GM23248 (cell line): ENCODE measurements around the gene CETP. TPM values are rescaled to one million over a fixed set of nuclear protein-coding genes. Genes with fewer than 3 reads are reported as not detected.
A peak's percentile ranks its signal among the peaks of the same experiment; 100 is the strongest.

Source experiments
- DNase-seq: peaks from one replicate; pipeline ENCODE4 v3.0.0-alpha.2; 2015
- H2AFZ ChIP-seq: fragments of 200-600 bp; sonication (generic); 2 replicates; pipeline ENCODE4 v1.6.1; 2016; ENCODE audit warnings: antibody characterized with exemption
- H3F3A ChIP-seq: fragments of 200-600 bp; sonication (generic); 2 replicates; pipeline ENCODE4 v1.6.1; 2016; ENCODE audit warnings: mild to moderate bottlenecking, antibody characterized with exemption, mixed run types; ENCODE audit not compliant: insufficient read depth
- H3K27ac ChIP-seq: fragments of 200-600 bp; sonication (generic); 2 replicates; pipeline ENCODE4 v1.5.1; 2016; ENCODE audit warnings: mild to moderate bottlenecking
- H3K27me3 ChIP-seq: fragments of 200-600 bp; sonication (generic); replicated peaks from 2 replicates; pipeline ENCODE4 v1.6.1; 2016; ENCODE audit warnings: mild to moderate bottlenecking; ENCODE audit not compliant: insufficient read depth
- H3K36me3 ChIP-seq: fragments of 200-600 bp; sonication (generic); 2 replicates; pipeline ENCODE4 v1.6.1; 2016; ENCODE audit warnings: low read depth, mild to moderate bottlenecking
- H3K4me1 ChIP-seq: fragments of 200-600 bp; sonication (generic); 2 replicates; pipeline ENCODE4 v1.6.1; 2016; ENCODE audit warnings: mild to moderate bottlenecking; ENCODE audit not compliant: insufficient read depth
- H3K4me2 ChIP-seq: fragments of 200-600 bp; sonication (generic); one replicate; pipeline ENCODE4 v1.6.1; 2016; ENCODE audit warnings: mild to moderate bottlenecking; ENCODE audit not compliant: unreplicated experiment
- H3K4me3 ChIP-seq: fragments of 200-600 bp; sonication (generic); 2 replicates; pipeline ENCODE4 v1.5.1; 2016; ENCODE audit warnings: mild to moderate bottlenecking
- H3K79me2 ChIP-seq: fragments of 200-600 bp; sonication (generic); 2 replicates; pipeline ENCODE4 v1.6.1; 2016; ENCODE audit warnings: mild to moderate bottlenecking; ENCODE audit not compliant: insufficient read depth
- H3K9ac ChIP-seq: fragments of 200-600 bp; sonication (generic); 2 replicates; pipeline ENCODE4 v1.6.1; 2016; ENCODE audit warnings: mild to moderate bottlenecking
- H3K9me2 ChIP-seq: fragments of 200-600 bp; sonication (generic); 2 replicates; pipeline ENCODE4 v1.6.1; 2016; ENCODE audit warnings: mixed run types, mild to moderate bottlenecking, moderate library complexity; ENCODE audit not compliant: insufficient read depth
- H3K9me3 ChIP-seq: fragments of 200-600 bp; sonication (generic); one replicate; pipeline ENCODE4 v1.6.1; 2017; ENCODE audit warnings: low read depth
- H4K20me1 ChIP-seq: fragments of 200-600 bp; sonication (generic); 2 replicates; pipeline ENCODE4 v1.6.0; 2016; ENCODE audit not compliant: insufficient read depth
- EZH2 ChIP-seq: fragments of 200-600 bp; sonication (generic); IDR thresholded peaks from 2 replicates; pipeline ENCODE4 v1.6.1; 2018; ENCODE audit warnings: antibody characterized with exemption, mild to moderate bottlenecking; ENCODE audit not compliant: insufficient read depth, poor library complexity, severe bottlenecking
- EZH2phosphoT487 ChIP-seq: fragments of 200-600 bp; sonication (generic); IDR thresholded peaks from 2 replicates; pipeline ENCODE4 v1.6.1; 2018; ENCODE audit warnings: antibody characterized with exemption, moderate library complexity, mild to moderate bottlenecking, low read depth; ENCODE audit not compliant: insufficient read depth
- WGBS, 2 experiments: methylation state at CpG; one replicate each; pipeline ENCODE4 v1.1.6; 2015 to 2017; ENCODE audit warnings: low lambda C conversion rate in 2 of 2, low coverage in 1 of 2; ENCODE audit errors: missing lambda C conversion rate in 2 of 2; 5-methylcytosine and 5-hydroxymethylcytosine counted together
- in situ Hi-C: fragments of 300-500 bp; cut with MboI; formaldehyde crosslinking; loops from 2 replicates; pipeline ENCODE4 v1.15.0; 2020
- polyA plus RNA-seq: library from polyadenylated mRNA; unstranded; fragments of >200 nt; fragmentation: Nextera tagmentation; extraction: Ambion mirVana; gene quantifications from 2 replicates; pipeline ENCODE4 v1.2.1, GENCODE V29; 2016
- total RNA-seq: library from RNA; depleted of rRNA; stranded (reverse); fragments of >200 nt; shearing (Covaris generic); gene quantifications from 2 replicates; pipeline ENCODE4 v1.2.3, GENCODE V29; 2014

The CETP gene
- total and polyA plus RNA-seq, 2 experiments from 2014 or later, result not detected

DNA sequence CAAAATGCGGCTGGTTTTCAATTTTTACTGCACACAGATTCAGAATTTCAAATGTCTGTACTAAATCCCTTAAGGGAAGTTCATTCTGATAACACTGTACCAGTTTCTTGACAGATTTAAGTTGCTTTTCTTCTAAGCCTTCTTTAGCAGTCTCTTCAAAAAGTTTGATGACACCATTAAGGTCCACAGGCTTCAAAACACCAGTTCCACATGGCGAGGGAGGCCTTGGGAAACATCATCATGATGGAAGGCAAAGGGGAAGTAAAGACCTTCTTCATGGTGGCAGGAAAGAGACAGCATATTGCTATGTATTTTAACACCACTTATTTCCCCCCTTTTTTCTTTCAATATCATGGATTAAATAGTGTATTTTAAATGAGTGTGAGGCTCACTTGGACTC lies 52.2 kb downstream of the CETP start:
- Histone ChIP-seq H3K27ac (peak overlapping the region; percentile 74), H3K27me3 (no peaks in the 10 kb centered on the region), H3F3A (peaks cover 35% of the 10 kb centered on the region), H3K9me2 (no peaks in the 10 kb centered on the region), H3K79me2 (peaks cover 70% of the 10 kb centered on the region), H3K4me3 (no peak overlapping the region), H3K9ac (peak overlapping the region; percentile 40; the same call in 1 of the 2 replicates), H3K36me3 (0 out of 2 replicates have a peak, but pooled peaks cover 12% of the 10 kb centered on the region), H2AFZ (no peak overlapping the region), H3K4me2 (peak overlapping the region; percentile 55), H3K9me3 (no peaks in the 10 kb centered on the region), H3K4me1 (peaks cover 31% of the 10 kb centered on the region), H4K20me1 (no peaks in the 10 kb centered on the region)
- WGBS, 2 experiments, result 97% methylated on average over 2 of the region's 2 CpGs
- DNase-seq, result no peak
- TF ChIP-seq EZH2, result no peak
- no peak for TF ChIP-seq EZH2phosphoT487
- in situ Hi-C loops, result loop anchor here (10.0 kb wide), 1 partner anchor 59 kb away; no protein-coding TSS in a partner anchor

DNA sequence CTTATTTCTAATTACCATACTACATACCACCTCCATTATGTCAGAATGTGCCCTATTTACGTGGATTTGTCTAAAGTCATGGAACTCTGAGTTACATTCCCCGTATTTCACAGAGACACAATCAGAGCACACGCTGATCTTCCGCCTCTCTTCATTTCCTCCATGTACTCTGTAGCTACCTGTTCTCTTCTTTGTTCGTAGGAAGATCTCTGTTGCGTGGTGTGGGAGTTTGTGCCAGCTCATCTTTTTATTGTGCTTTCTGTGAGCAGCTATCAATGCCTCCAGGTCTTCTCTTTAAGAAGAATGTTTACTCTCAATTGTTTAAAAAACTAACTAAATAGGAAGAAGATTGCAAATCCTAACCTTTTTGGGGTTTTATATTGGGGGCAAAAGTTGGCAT lies 54.6 kb downstream of the CETP start:
- Histone ChIP-seq H3K79me2 (peaks cover 46% of the 10 kb centered on the region), H3K4me1 (peaks cover 31% of the 10 kb centered on the region), H2AFZ (no peak overlapping the region), H4K20me1 (no peaks in the 10 kb centered on the region), H3F3A (peaks cover 35% of the 10 kb centered on the region), H3K36me3 (peaks cover 18% of the 10 kb centered on the region; the same call in 1 of the 2 replicates), H3K9ac (no peak overlapping the region), H3K9me2 (no peaks in the 10 kb centered on the region), H3K4me3 (no peak overlapping the region), H3K27me3 (no peaks in the 10 kb centered on the region), H3K27ac (no peak overlapping the region), H3K9me3 (no peaks in the 10 kb centered on the region), H3K4me2 (no peak overlapping the region)
- no peak for TF ChIP-seq EZH2
- in situ Hi-C loops, result loop anchor here (10.0 kb wide), 1 partner anchor 62 kb away; no protein-coding TSS in a partner anchor
- WGBS, 2 experiments, result 99% methylated on average over 6 of the region's 6 CpGs
- no peak for DNase-seq

DNA sequence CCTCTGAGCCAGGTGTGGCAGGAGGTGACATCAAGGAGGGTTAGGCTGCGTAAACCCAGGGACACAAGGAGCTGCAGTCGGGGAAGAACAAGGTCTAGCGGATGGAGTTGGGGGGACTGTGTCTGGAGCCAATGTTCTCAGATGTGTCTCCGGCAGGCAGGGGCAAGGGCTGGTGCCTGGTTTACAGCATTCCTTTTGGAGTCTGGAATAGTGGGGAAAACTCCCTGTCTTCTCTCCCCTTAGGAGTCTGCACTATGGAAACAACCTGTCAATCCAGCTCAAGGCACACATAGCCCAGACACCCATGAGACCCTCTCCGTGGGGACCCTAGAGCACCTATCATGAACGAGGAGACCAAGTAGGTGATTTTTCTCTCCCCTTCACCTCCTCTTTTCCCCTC lies 55.1 kb downstream of the CETP start:
- in situ Hi-C loops, result loop anchor here (10.0 kb wide), 1 partner anchor 62 kb away; no protein-coding TSS in a partner anchor
- H3K79me2 ChIP-seq, result peaks cover 42% of the 10 kb centered on the region
- H3K27me3 ChIP-seq, result no peaks in the 10 kb centered on the region
- H3K4me2 ChIP-seq, result no peak overlapping the region
- H3K9ac ChIP-seq, result no peak overlapping the region
- no peak overlapping the region for H3K27ac ChIP-seq
- H3K4me3 ChIP-seq, result no peak overlapping the region
- TF ChIP-seq EZH2 (no peak), EZH2phosphoT487 (no peak)
- DNase-seq, result no peak
- H3K36me3 ChIP-seq, result peaks cover 22% of the 10 kb centered on the region; the same call in 1 of the 2 replicates
- 91 to 92% methylated on average over 6 of the region's 6 CpGs for WGBS, 2 experiments
- peaks cover 34% of the 10 kb centered on the region for H3F3A ChIP-seq
- no peak overlapping the region for H2AFZ ChIP-seq
- no peaks in the 10 kb centered on the region for H3K9me2 ChIP-seq
- no peaks in the 10 kb centered on the region for H4K20me1 ChIP-seq
- peaks cover 28% of the 10 kb centered on the region for H3K4me1 ChIP-seq
- H3K9me3 ChIP-seq, result no peaks in the 10 kb centered on the region

DNA sequence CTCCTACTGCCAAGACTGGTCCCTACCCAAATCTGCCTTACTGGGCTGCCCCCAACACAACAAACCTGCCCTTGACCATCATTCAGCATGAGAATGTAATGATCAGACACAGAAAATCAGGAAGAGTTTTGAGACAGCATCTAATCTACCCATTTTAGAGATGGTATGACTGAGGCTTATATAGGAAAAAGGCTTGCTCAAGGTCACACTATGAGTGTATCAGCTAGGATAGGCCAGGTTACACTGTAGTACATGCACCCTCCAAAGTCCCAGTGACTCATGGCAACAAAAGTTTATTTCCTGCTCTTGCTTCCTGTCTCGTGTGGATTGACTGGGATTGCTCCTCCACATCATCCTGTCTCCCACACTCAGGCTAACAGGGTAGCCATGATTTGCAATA lies 55.5 kb downstream of the CETP start:
- H3K4me1 ChIP-seq, result peaks cover 24% of the 10 kb centered on the region
- in situ Hi-C loops, result loop anchor here (10.0 kb wide), 1 partner anchor 62 kb away; no protein-coding TSS in a partner anchor
- peaks cover 29% of the 10 kb centered on the region for H3F3A ChIP-seq
- H3K9ac ChIP-seq, result no peak overlapping the region
- TF ChIP-seq EZH2phosphoT487, result no peak
- no peak for TF ChIP-seq EZH2
- H3K79me2 ChIP-seq, result peaks cover 38% of the 10 kb centered on the region
- peaks cover 22% of the 10 kb centered on the region; the same call in 1 of the 2 replicates for H3K36me3 ChIP-seq
- DNase-seq, result peak; percentile 38
- H3K4me3 ChIP-seq, result no peak overlapping the region
- H3K9me3 ChIP-seq, result no peaks in the 10 kb centered on the region
- no peaks in the 10 kb centered on the region for H4K20me1 ChIP-seq
- H2AFZ ChIP-seq, result no peak overlapping the region
- H3K4me2 ChIP-seq, result no peak overlapping the region
- H3K27me3 ChIP-seq, result no peaks in the 10 kb centered on the region
- 30 to 42% methylated on average over 1 of the region's 1 CpG for WGBS, 2 experiments
- no peak overlapping the region for H3K27ac ChIP-seq
- no peaks in the 10 kb centered on the region for H3K9me2 ChIP-seq

DNA sequence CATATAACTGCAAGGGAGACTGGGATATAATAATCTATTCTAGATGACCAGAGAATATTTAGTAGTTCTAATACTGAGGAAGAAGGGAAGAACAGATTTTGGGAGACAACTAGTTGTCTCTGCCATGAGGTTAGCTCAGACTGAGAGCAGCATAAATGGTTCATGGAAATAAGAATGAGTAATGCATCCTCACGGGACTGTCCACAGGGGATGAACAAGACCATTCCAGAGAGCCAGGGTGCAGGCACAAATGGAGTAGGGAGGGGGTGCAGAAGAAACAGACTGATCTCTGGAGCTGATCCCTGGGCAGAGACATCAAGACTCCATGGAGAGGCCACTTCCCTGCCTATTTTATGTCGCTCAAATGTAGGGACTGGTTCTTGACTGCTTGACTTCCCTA lies 58.0 kb downstream of the CETP start:
- 0 out of 2 replicates have a peak, but pooled peaks cover 5% of the 10 kb centered on the region for H3F3A ChIP-seq
- no peaks in the 10 kb centered on the region for H3K27me3 ChIP-seq
- H3K36me3 ChIP-seq, result peaks cover 22% of the 10 kb centered on the region; the same call in 1 of the 2 replicates
- H2AFZ ChIP-seq, result no peak overlapping the region
- 24 to 33% methylated on average over 2 of the region's 2 CpGs for WGBS, 2 experiments
- H3K4me2 ChIP-seq, result no peak overlapping the region
- H3K27ac ChIP-seq, result no peak overlapping the region
- TF ChIP-seq EZH2phosphoT487 (no peak), EZH2 (no peak)
- H3K4me1 ChIP-seq, result no peaks in the 10 kb centered on the region
- in situ Hi-C loops, result loop anchor here (10.0 kb wide), 1 partner anchor 65 kb away; no protein-coding TSS in a partner anchor
- peaks cover 36% of the 10 kb centered on the region for H3K79me2 ChIP-seq
- no peak overlapping the region for H3K9ac ChIP-seq
- no peaks in the 10 kb centered on the region for H3K9me3 ChIP-seq
- no peaks in the 10 kb centered on the region for H4K20me1 ChIP-seq
- H3K4me3 ChIP-seq, result no peak overlapping the region
- no peaks in the 10 kb centered on the region for H3K9me2 ChIP-seq
- peak; percentile 40 for DNase-seq
